A549 (cell line): ENCODE measurements around the gene ACTMAP.

ENCODE experiments used
- CBX2 ChIP-seq: fragments of 200-600 bp; sonication (generic); IDR thresholded peaks from 2 replicates; pipeline ENCODE4 v1.6.1; 2016; ENCODE audit warnings: low read depth, mild to moderate bottlenecking, borderline replicate concordance
- EHF ChIP-seq: fragments of 250-450 bp; sonication (Bioruptor Pico); IDR thresholded peaks from 2 replicates; pipeline ENCODE4 v1.5.0; 2020; ENCODE audit warnings: mild to moderate bottlenecking
- EHMT2 ChIP-seq: fragments of 200-600 bp; sonication (generic); IDR thresholded peaks from 2 replicates; pipeline ENCODE4 v1.6.1; 2016; ENCODE audit warnings: antibody characterized with exemption, low read depth, mild to moderate bottlenecking, moderate library complexity
- FOSB ChIP-seq: fragments of 250-450 bp; sonication (Bioruptor Pico); IDR thresholded peaks from 2 replicates; pipeline ENCODE4 v1.5.0; 2020; ENCODE audit warnings: mild to moderate bottlenecking, moderate library complexity
- KDM1A ChIP-seq: fragments of 200-600 bp; sonication (generic); IDR thresholded peaks from 2 replicates; pipeline ENCODE4 v1.6.1; 2016; ENCODE audit warnings: low read depth, mild to moderate bottlenecking
- NR3C1 ChIP-seq: fragments of >200 bp; sonication (Bioruptor Twin); formaldehyde crosslinking; IDR thresholded peaks from 3 replicates; pipeline ENCODE4 v1.6.1; 2017
- POLR2A ChIP-seq: IDR thresholded peaks from 2 replicates; pipeline ENCODE4 v1.6.1; 2012; ENCODE audit warnings: mild to moderate bottlenecking, low read length
- SREBF2 ChIP-seq: fragments of 450-650 bp; IDR thresholded peaks from 2 replicates; pipeline ENCODE4 v1.6.1; 2014; ENCODE audit warnings: mild to moderate bottlenecking, moderate library complexity
- ZC3H11A ChIP-seq: fragments of 450-650 bp; IDR thresholded peaks from 2 replicates; pipeline ENCODE4 v1.6.1; 2014; ENCODE audit warnings: antibody characterized with exemption, mild to moderate bottlenecking
- ZFP36 ChIP-seq: fragments of 450-650 bp; IDR thresholded peaks from 2 replicates; pipeline ENCODE4 v1.6.1; 2014; ENCODE audit warnings: borderline replicate concordance; ENCODE audit not compliant: partially characterized antibody
- ZNF302 ChIP-seq: fragments of 250-450 bp; sonication (Bioruptor Pico); IDR thresholded peaks from 2 replicates; pipeline ENCODE4 v1.9.0; 2021; ENCODE audit warnings: inconsistent platforms, mild to moderate bottlenecking, moderate library complexity
- TF ChIP-seq, protein P1 (sequence below): fragments of >200 bp; sonication (Bioruptor Twin); formaldehyde crosslinking; IDR thresholded peaks from 3 replicates; pipeline ENCODE4 v1.5.1; 2016
- TF ChIP-seq, protein P2 (sequence below): fragments of 150-350 bp; IDR thresholded peaks from 2 replicates; pipeline ENCODE4 v1.6.1; 2014; ENCODE audit warnings: low read depth, mild to moderate bottlenecking, low read length
- TF ChIP-seq, protein P3 (sequence below): IDR thresholded peaks from 2 replicates; pipeline ENCODE4 v1.6.1; 2012; ENCODE audit warnings: low read depth, borderline replicate concordance

- no peak for TF ChIP-seq ZNF302 (CRISPR knock-in tag)
- no peak for TF ChIP-seq SREBF2
- TF ChIP-seq POLR2A: no peak
- TF ChIP-seq, protein P1, sequence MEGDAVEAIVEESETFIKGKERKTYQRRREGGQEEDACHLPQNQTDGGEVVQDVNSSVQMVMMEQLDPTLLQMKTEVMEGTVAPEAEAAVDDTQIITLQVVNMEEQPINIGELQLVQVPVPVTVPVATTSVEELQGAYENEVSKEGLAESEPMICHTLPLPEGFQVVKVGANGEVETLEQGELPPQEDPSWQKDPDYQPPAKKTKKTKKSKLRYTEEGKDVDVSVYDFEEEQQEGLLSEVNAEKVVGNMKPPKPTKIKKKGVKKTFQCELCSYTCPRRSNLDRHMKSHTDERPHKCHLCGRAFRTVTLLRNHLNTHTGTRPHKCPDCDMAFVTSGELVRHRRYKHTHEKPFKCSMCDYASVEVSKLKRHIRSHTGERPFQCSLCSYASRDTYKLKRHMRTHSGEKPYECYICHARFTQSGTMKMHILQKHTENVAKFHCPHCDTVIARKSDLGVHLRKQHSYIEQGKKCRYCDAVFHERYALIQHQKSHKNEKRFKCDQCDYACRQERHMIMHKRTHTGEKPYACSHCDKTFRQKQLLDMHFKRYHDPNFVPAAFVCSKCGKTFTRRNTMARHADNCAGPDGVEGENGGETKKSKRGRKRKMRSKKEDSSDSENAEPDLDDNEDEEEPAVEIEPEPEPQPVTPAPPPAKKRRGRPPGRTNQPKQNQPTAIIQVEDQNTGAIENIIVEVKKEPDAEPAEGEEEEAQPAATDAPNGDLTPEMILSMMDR: no peak
- no peak for TF ChIP-seq CBX2
- no peak for TF ChIP-seq NR3C1
- TF ChIP-seq EHMT2: no peak
- TF ChIP-seq, protein P2, sequence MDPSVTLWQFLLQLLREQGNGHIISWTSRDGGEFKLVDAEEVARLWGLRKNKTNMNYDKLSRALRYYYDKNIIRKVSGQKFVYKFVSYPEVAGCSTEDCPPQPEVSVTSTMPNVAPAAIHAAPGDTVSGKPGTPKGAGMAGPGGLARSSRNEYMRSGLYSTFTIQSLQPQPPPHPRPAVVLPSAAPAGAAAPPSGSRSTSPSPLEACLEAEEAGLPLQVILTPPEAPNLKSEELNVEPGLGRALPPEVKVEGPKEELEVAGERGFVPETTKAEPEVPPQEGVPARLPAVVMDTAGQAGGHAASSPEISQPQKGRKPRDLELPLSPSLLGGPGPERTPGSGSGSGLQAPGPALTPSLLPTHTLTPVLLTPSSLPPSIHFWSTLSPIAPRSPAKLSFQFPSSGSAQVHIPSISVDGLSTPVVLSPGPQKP: no peak
- no peak for TF ChIP-seq ZC3H11A
- TF ChIP-seq, protein P3, sequence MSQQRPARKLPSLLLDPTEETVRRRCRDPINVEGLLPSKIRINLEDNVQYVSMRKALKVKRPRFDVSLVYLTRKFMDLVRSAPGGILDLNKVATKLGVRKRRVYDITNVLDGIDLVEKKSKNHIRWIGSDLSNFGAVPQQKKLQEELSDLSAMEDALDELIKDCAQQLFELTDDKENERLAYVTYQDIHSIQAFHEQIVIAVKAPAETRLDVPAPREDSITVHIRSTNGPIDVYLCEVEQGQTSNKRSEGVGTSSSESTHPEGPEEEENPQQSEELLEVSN: no peak
- no peak for TF ChIP-seq EHF (CRISPR knock-in tag)
- no peak for TF ChIP-seq ZFP36
- TF ChIP-seq KDM1A: no peak
- TF ChIP-seq FOSB (CRISPR knock-in tag): no peak
These were observed 13.1 kb downstream of the ACTMAP start for GRCh38 chr19:40737102-40737644.
